GM18870 (cell line): Measurements from ENCODE around the gene STK11IP.

ENCODE experiments used
- ATAC-seq: cut with Tn5 transposase; IDR thresholded peaks from one replicate; pipeline ENCODE4 v1.9.1; 2021; ENCODE audit warnings: moderate library complexity; ENCODE audit not compliant: unreplicated experiment

Gene STK11IP

DNA sequence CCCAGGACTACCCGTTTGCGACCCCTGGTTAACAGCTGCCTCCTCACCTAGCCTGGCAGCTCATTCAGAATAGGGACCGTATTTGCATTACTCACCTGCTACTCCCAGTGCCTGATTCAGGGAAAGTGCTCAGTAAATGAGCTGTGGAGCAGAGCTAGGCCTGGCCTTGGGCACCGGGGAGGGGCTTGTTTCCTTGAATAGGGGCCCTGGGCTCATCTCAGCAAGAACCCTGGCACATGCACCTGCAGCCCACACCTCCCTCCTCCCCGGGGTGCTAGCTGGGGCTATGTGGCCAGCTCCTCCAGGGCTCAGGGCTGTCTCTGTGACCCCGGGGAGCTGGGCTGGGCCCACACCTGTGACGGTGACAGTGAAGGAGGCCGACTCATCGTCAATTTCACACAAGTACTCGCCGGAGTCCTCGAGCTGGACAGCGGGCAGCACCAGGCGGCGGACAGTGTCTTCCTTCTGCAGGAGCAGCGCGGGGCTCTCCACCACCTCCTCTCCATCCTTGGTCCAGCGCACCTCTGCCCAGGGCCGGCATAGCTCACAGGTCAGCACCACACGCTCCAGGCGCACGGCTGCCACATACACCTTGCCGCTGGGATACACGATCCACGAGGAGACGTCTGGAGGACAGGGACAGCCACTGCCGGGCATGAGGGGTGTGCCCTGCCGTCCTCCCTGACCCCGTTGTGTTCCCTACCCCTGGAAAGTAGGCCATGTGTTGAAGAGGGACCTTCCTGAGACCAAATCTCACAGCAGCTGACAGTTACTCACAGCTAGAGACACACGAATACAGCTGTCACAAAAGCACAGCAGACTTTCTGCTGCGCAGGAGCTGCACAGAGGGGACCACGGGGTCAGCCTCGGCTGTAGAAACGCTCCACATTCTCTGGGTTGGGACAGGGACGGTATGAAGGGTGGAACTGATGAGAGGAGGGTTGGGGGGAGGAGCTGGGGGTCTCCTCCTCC is 35.3 kb upstream of the STK11IP start:
- ATAC-seq, result no peak

DNA sequence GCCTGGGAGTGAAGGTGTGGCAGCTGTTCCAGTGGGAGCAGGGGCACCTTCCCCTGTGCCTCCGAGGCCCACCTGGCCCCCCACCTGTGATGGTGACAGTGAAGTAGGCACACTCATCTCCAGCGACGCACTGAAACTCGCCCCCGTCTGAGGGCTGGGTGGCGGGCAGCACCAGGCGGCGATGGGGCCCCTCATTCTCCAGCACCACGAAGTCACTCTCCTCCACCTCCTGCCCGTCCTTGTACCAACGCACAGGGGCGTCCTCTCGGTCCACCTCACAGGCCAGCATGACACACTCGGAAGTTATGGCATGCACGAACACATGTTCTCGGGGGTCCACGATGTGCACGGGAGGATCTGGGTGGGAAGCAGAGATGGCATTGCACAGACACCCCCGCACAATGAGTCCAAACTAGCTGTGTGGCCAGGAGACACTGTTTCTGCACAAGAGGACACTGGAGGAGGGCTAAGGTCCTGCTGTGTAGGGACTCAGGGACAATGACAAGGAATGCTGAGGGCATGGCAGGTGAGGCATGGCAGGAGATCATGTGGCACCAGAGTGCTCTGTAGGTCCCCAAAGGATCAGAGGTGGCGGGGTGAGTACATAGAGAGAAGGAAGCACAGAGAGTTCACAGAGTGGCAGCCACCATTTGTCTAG is 34.3 kb upstream of the STK11IP start:
- no peak for ATAC-seq

DNA sequence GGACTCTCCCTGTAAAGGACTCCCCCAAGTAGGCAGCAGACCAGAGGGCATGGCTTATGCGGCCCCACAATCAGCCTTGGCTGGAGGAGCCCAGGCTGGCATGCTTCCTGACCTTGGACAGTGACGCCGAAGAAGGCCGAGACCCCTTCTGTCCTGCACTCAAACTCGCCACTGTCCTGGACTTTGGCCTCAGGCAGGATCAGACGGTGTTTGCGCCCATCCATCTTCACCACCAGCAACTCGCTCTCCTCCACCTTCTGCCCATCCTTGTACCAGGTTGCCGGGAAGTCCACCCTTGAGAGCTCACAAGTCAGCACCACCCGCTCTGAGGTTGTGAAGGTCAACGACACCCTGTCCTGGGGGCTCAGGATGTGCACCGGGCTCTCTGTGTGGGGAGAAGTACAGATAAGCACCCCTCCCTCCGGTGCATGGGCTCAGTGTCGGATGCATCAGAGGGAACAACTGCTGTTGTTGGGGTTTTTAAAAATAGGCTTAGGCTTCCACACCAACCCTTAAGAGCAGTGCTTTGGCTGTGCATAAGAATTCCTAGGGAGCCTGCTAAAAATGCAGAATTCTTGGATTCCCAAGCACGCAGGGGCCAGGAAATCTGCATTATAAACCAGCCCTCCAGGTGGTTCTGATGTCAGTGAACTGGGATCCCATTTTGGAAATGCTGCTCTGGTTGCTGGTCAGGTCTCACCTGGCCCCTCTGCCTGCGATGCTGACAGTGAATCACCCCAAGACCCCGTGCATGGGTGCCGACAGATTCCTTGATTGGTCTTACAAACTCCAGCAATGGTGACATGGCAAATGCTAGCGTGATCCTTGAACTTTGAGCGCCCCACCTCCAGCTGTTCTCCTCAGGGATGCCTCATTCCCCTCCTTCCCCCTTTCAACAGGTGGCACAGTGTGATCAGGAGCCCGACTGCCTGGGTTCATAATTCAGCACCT is 32.3 kb upstream of the STK11IP start:
- ATAC-seq, result no peak

- ATAC-seq, result no peak
Observed at GRCh38 chr2:219566640-219567039, 31.0 kb upstream of the STK11IP start.

GRCh38 chr2:219567131-219567530 is 30.5 kb upstream of the STK11IP start:
- ATAC-seq, result no peak

- no peak for ATAC-seq
Observed at GRCh38 chr2:219567791-219568361, 29.8 kb upstream of the STK11IP start.

GRCh38 chr2:219569041-219569440 is 28.6 kb upstream of the STK11IP start:
- no peak for ATAC-seq

DNA sequence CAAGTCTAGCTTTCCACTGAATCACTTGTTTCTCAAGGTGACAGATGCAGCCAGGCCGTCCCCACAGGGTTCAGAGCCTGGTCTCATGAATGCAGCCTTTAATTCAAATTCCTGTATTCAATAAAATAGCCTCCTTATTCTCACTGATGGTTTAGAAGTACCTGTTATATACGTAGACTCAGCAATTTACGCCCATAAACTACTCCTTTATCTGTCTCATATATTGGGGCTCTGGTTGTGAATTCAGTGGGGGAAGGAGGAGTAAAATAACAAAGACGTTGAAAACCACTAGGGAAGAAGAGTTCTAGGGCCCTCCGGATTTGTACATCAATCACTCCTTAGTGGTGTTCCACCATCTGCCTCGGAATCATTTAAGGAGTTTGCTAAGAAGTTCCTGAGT is 28.0 kb upstream of the STK11IP start:
- no peak for ATAC-seq

- no peak for ATAC-seq
Observed at GRCh38 chr2:219570194-219570923, 27.3 kb upstream of the STK11IP start.

GRCh38 chr2:219570924-219571310 is 26.7 kb upstream of the STK11IP start:
- ATAC-seq, result no peak

GRCh38 chr2:219571311-219572236 is 26.1 kb upstream of the STK11IP start, which contains the start of gene OBSL1:
OBSL1 (minus strand) TSS chr2:219571539; CDS start chr2:219571232, 307 bp downstream.
- ATAC-seq, result no peak

- no peak for ATAC-seq
Observed at GRCh38 chr2:219572237-219573001, 25.2 kb upstream of the STK11IP start, which contains the start of gene INHA. INHA (plus strand) TSS chr2:219572310; CDS start chr2:219572375, 65 bp downstream.

- ATAC-seq, result no peak
Observed at GRCh38 chr2:219573166-219573565, 24.5 kb upstream of the STK11IP start.

DNA sequence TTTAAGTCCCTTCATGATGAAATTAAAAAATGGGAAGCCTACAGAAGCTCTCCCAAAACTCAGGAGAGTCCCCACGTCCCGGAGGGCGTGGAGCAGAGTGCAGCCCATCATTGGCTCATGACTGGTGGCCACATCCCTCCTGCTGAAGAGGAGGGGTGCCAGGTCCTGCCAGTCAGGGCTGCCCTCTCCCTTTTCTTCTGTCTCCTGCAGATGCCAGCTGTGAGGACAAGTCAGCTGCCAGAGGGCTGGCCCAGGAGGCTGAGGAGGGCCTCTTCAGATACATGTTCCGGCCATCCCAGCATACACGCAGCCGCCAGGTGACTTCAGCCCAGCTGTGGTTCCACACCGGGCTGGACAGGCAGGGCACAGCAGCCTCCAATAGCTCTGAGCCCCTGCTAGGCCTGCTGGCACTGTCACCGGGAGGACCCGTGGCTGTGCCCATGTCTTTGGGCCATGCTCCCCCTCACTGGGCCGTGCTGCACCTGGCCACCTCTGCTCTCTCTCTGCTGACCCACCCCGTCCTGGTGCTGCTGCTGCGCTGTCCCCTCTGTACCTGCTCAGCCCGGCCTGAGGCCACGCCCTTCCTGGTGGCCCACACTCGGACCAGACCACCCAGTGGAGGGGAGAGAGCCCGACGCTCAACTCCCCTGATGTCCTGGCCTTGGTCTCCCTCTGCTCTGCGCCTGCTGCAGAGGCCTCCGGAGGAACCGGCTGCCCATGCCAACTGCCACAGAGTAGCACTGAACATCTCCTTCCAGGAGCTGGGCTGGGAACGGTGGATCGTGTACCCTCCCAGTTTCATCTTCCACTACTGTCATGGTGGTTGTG is 23.0 kb upstream of the STK11IP start:
- no peak for ATAC-seq

- ATAC-seq, result no peak
Observed at GRCh38 chr2:219575566-219576504, 21.8 kb upstream of the STK11IP start.
